VCaP (cell line): Measurements from ENCODE around the gene PLEKHA4.

Experiments used
- H3K27ac ChIP-seq: fragments of 450-650 bp; 2 replicates; pipeline ENCODE4 v1.5.1; 2017
- TF ChIP-seq, protein P1 (sequence below): fragments of 450-650 bp; conservative IDR thresholded peaks from 2 replicates; pipeline ENCODE4 v1.5.1; 2017; ENCODE audit warnings: mild to moderate bottlenecking, moderate library complexity

PLEKHA4 gene

GRCh38 chr19:48862827-48863226 lies 5.6 kb downstream of the PLEKHA4 start:
- no peak overlapping the region for H3K27ac ChIP-seq
- TF ChIP-seq, protein P1, sequence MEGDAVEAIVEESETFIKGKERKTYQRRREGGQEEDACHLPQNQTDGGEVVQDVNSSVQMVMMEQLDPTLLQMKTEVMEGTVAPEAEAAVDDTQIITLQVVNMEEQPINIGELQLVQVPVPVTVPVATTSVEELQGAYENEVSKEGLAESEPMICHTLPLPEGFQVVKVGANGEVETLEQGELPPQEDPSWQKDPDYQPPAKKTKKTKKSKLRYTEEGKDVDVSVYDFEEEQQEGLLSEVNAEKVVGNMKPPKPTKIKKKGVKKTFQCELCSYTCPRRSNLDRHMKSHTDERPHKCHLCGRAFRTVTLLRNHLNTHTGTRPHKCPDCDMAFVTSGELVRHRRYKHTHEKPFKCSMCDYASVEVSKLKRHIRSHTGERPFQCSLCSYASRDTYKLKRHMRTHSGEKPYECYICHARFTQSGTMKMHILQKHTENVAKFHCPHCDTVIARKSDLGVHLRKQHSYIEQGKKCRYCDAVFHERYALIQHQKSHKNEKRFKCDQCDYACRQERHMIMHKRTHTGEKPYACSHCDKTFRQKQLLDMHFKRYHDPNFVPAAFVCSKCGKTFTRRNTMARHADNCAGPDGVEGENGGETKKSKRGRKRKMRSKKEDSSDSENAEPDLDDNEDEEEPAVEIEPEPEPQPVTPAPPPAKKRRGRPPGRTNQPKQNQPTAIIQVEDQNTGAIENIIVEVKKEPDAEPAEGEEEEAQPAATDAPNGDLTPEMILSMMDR = no peak

DNA sequence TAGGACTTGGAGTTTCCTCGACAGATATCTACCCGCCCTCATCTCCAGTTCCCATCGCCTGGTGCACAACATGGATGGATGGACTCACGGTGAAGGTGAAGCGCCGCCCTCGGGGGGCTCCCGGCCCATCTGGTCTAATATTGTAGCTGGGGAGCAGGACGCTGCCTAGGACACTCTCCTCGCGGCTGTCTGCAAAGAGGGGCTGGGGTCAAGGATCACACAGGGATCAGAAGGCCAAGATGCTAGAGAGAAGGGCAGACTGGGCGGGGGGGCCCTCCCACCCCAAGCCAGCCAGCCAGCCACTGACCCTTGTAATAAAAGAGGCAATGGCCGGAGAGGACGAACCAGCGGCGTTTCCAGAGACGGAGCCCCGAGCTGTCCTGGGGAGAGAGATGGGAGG lies 7.1 kb downstream of the PLEKHA4 start:
- TF ChIP-seq, protein P1 = no peak
- no peak overlapping the region for H3K27ac ChIP-seq

- H3K27ac ChIP-seq = no peak overlapping the region
- TF ChIP-seq, protein P1 = no peak
These were observed 8.5 kb downstream of the PLEKHA4 start for GRCh38 chr19:48859711-48860572.

- TF ChIP-seq, protein P1 = no peak
- H3K27ac ChIP-seq = no peak overlapping the region
These were observed 9.3 kb downstream of the PLEKHA4 start for GRCh38 chr19:48858984-48859710.

DNA sequence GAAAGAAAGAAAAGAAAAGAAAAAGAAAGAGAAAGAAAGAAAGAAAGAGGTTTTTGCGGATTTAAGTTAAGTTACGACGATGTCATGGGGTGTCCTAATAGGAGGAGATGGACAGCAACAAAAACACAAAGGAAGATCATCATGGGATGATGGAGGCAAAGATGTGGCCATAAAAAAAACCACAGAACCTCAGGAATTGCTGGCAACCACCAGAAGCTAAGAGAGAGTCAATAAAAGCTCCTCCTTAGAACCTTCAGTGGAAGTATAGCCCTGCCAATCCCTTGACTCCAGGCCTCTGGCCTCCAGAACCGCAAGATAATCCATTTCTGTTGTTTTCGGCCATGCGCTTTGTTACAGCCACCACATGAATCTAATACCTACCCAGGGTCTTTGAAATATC lies 11.5 kb downstream of the PLEKHA4 start:
- H3K27ac ChIP-seq = no peak overlapping the region
- TF ChIP-seq, protein P1 = no peak

GRCh38 chr19:48854103-48854502 lies 14.3 kb downstream of the PLEKHA4 start:
- H3K27ac ChIP-seq = no peak overlapping the region; the same call in 1 of the 2 replicates
- TF ChIP-seq, protein P1 = no peak

GRCh38 chr19:48853483-48853882 lies 14.9 kb downstream of the PLEKHA4 start:
- TF ChIP-seq, protein P1 = no peak
- peak overlapping the region; percentile 53 for H3K27ac ChIP-seq
